Measurements from ENCODE around the gene EFNA5.

The EFNA5 gene

GRCh38 chr5:107669096-107670031 is 1.4 kb downstream of the EFNA5 start:
- TF ChIP-seq CTCF (IDR thresholded peaks at IDR 0.05; ENCODE audit: extremely low read depth, insufficient read depth, missing control alignments) = no peak
- in situ Hi-C loops (cut with MboI; ENCODE audit: low pct_unique_long_range_greater_than_20kb, low sequenced_read_pairs, unreplicated experiment) = no loop called here
- DNase-seq (ENCODE audit: low spot score) = peak; percentile 28

GRCh38 chr5:107668154-107669095 is 2.3 kb downstream of the EFNA5 start:
- TF ChIP-seq CTCF (IDR thresholded peaks at IDR 0.05; ENCODE audit: extremely low read depth, insufficient read depth, missing control alignments) = no peak
- in situ Hi-C loops (cut with MboI; ENCODE audit: low pct_unique_long_range_greater_than_20kb, low sequenced_read_pairs, unreplicated experiment) = no loop called here
- no peak for DNase-seq (ENCODE audit: low spot score)

GRCh38 chr5:107666051-107666655 is 4.6 kb downstream of the EFNA5 start:
- DNase-seq (ENCODE audit: low spot score) = no peak
- no peak for TF ChIP-seq CTCF (IDR thresholded peaks at IDR 0.05; ENCODE audit: extremely low read depth, insufficient read depth, missing control alignments)
- in situ Hi-C loops (cut with MboI; ENCODE audit: low pct_unique_long_range_greater_than_20kb, low sequenced_read_pairs, unreplicated experiment) = no loop called here

GRCh38 chr5:107665036-107665570 is 5.6 kb downstream of the EFNA5 start:
- TF ChIP-seq CTCF (IDR thresholded peaks at IDR 0.05; ENCODE audit: extremely low read depth, insufficient read depth, missing control alignments) = no peak
- in situ Hi-C loops (cut with MboI; ENCODE audit: low pct_unique_long_range_greater_than_20kb, low sequenced_read_pairs, unreplicated experiment) = no loop called here
- DNase-seq (ENCODE audit: low spot score) = no peak

- no peak for DNase-seq (ENCODE audit: low spot score)
- no peak for TF ChIP-seq CTCF (IDR thresholded peaks at IDR 0.05; ENCODE audit: extremely low read depth, insufficient read depth, missing control alignments)
- in situ Hi-C loops (cut with MboI; ENCODE audit: low pct_unique_long_range_greater_than_20kb, low sequenced_read_pairs, unreplicated experiment) = no loop called here
These were observed 7.0 kb downstream of the EFNA5 start for GRCh38 chr5:107663697-107664096.

GRCh38 chr5:107661650-107662044 is 9.1 kb downstream of the EFNA5 start:
- in situ Hi-C loops (cut with MboI; ENCODE audit: low pct_unique_long_range_greater_than_20kb, low sequenced_read_pairs, unreplicated experiment) = no loop called here
- no peak for TF ChIP-seq CTCF (IDR thresholded peaks at IDR 0.05; ENCODE audit: extremely low read depth, insufficient read depth, missing control alignments)
- DNase-seq (ENCODE audit: low spot score) = no peak
